HL-60 (cell line): ENCODE data around the gene S100A5.

ENCODE experiments used
- CTCF ChIP-seq: IDR thresholded peaks from one replicate; pipeline ENCODE4 v1.5.1; 2011; ENCODE audit warnings: low read length, control low read depth, inconsistent platforms; ENCODE audit not compliant: insufficient read depth
- GABPA ChIP-seq: IDR thresholded peaks from 2 replicates; pipeline ENCODE4 v1.6.1; 2012; ENCODE audit warnings: low read depth
- POLR2AphosphoS5 ChIP-seq: IDR thresholded peaks from 2 replicates; pipeline ENCODE4 v1.6.1; 2012; ENCODE audit warnings: low read depth
- REST ChIP-seq: IDR thresholded peaks from 2 replicates; pipeline ENCODE4 v1.6.1; 2012; ENCODE audit warnings: low read depth; ENCODE audit not compliant: insufficient replicate concordance

GRCh38 chr1:153532181-153532580, 8.6 kb downstream of the S100A5 start:
- TF ChIP-seq CTCF (no peak), POLR2AphosphoS5 (no peak), REST (no peak), GABPA (no peak)
